Adrenal gland (tissue), 5 donors: Measurements from ENCODE around the gene UROD.

Experiments used
- POLR2A ChIP-seq, 2 donors: fragments of 450-650 bp; IDR thresholded peaks; one replicate each; pipeline ENCODE4 v1.6.1; 2017; ENCODE audit warnings: antibody characterized with exemption in 2 of 2, mild to moderate bottlenecking in 2 of 2, moderate library complexity in 1 of 2
- TF ChIP-seq, protein P1 (sequence below), 6 experiments: fragments of 450-650 bp in 4 of 6; fragments of 200-600 bp in 2 of 6; sonication (generic) in 1 of 6; IDR thresholded peaks; 1 replicate in 5 of 6; 2 replicates in 1 of 6; pipeline versions ENCODE4 v1.5.1 to v1.8.0; 2016 to 2021; ENCODE audit warnings: antibody characterized with exemption in 6 of 6, mild to moderate bottlenecking in 2 of 6, moderate library complexity in 1 of 6
- donor health status: DM: no; HTN: no; CAD: no.

DNA sequence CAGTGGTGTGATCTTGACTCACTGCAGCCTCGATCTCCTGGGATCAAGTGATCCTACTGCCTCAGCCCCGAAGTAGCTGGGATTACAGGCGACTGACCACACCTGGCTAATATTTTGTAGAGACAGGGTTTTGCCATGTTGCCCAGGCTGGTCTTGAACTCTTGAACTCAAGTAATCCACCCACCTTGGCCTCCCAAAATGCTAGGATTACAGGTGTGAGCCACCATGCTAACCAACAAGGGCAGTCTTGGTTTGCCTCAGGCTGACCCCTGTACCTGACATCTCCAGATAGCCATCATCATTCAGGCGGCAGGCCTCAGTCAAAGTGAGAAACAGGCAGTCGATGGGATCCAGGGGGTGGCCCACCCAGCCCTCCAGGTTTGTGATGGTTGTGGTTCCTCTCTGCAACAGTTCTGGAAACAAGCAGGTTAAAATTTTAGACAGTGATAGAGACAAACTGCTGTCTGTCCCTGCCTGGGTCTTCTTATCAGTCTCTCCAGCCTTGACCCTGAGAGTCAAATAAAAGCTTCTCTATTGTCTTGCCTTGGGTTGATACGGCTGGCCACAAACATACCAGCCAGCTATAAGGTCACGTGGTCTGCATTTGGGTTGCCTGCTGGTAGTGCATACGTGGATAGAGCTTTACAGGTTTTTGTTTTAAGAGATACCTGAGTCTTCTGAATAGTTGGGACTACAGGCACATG lies 26.8 kb downstream of the UROD start:
- TF ChIP-seq POLR2A (IDR thresholded peaks at IDR 0.05) = no peak
- TF ChIP-seq, protein P1, sequence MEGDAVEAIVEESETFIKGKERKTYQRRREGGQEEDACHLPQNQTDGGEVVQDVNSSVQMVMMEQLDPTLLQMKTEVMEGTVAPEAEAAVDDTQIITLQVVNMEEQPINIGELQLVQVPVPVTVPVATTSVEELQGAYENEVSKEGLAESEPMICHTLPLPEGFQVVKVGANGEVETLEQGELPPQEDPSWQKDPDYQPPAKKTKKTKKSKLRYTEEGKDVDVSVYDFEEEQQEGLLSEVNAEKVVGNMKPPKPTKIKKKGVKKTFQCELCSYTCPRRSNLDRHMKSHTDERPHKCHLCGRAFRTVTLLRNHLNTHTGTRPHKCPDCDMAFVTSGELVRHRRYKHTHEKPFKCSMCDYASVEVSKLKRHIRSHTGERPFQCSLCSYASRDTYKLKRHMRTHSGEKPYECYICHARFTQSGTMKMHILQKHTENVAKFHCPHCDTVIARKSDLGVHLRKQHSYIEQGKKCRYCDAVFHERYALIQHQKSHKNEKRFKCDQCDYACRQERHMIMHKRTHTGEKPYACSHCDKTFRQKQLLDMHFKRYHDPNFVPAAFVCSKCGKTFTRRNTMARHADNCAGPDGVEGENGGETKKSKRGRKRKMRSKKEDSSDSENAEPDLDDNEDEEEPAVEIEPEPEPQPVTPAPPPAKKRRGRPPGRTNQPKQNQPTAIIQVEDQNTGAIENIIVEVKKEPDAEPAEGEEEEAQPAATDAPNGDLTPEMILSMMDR (IDR thresholded peaks at IDR 0.05) = no peak
